ENCODE results near the gene GPR15LG.
A peak's percentile ranks its signal among the peaks of the same experiment; 100 is the strongest.

Gene GPR15LG

DNA sequence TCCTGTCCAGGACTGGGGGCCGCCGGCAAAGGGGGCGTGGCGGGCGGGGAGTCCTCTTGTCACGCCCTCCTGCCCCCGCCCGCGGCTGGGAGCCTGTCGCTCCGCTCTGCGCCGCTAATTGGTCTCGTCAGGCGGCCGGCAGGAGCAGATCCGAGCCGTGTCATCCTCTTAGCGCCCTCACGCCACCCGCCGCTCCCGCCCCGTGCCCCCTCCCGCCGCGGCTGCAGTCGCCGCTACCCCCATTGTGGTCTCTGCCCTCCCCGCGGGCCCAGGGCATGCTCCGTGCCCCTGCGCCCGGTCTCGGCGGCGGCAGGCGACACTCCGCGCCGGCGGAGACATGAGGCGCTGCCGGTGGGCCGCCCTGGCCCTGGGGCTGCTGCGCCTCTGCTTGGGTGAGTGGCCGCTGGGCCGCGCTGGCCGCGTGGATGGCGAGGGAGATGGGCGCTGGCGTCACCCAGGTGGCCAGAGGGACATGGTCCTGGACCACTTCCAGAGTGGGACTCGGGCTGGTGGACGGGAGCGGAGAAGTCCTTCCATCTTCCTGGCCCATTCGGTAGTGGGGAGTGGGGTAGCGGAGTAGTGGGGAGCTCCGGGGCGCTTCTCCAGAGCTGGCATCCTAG is 20.9 kb downstream of the GPR15LG start, which contains the start of gene CDHR1:
Gene CDHR1, plus strand, starts transcription at position 114 of the 620 bp plus-strand sequence. Its CDS starts 224 bp downstream, at position 338.
- DNase-seq: peak; percentile 69
- Mint-ChIP-seq H3K4me1 (ENCODE audit: low read depth) (peaks cover 18% of the 10 kb centered on the region), H3K9me3 (no peaks in the 10 kb centered on the region), H3K27me3 (peaks cover 36% of the 10 kb centered on the region), H3K4me3 (peak within 1 kb of the TSS; percentile 53), H3K36me3 (ENCODE audit: low read depth) (no peaks in the 10 kb centered on the region), H3K27ac (no peak within 1 kb of the TSS)

DNA sequence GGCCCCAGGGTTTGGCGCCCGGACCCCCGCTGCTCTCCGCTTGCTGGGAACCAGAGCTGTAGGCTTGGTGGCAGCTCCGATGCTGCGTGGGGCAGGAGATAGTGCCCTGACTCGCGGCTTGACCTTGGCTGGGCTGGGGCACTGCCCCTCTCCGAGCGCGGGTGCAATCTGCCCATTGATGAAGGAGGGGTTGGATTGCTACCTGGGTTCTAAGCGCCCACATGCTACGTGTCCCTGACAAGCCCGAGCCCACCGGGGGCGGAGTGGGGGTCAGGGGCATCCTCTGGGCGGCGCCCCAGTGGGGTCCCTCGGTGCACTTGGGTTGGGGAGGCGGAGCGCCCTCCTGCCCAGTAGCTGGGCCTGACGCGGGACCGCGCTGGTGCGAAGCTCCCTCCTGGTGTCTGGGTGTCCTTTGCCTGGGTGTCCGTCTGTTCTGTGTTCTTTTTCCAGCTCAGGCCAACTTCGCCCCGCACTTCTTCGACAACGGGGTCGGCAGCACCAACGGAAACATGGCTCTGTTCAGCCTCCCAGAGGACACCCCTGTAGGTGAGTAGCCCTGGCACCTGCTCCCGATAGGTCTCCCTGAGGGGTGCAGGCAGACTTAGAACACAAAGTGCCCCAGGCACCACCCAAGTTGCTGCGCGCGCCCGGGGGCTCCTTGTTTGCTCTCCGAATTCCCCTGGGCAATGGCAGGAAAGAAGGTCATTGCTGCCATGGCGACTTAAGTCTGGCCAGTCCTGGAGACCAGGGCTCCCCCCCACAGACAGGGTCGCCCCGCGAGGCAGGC is 21.6 kb downstream of the GPR15LG start:
- Mint-ChIP-seq H3K4me3 (peak overlapping the region; percentile 53), H3K27ac (no peak overlapping the region), H3K9me3 (no peaks in the 10 kb centered on the region)

DNA sequence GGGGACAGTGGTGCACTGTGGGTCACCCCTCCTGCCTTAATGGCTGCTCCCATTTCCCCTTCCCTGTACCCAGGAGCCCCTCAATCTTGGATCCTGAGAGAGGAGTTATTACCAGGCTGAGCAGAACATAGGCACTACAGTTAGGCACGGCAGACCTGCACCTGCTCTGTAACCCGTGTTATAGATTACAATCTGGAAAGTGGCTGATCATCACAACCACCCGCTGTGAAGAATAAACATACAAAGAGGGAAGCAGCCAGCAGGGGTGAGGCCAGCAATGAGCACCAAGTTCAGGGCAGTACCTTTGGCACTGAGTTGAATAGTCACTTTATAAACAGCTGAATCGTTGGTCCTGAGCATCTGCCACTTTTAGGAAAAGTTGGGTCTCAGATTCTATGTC is 22.5 kb downstream of the GPR15LG start:
- no peak for DNase-seq
- Mint-ChIP-seq H3K9me3 (no peaks in the 10 kb centered on the region), H3K27me3 (peaks cover 36% of the 10 kb centered on the region), H3K4me3 (no peak overlapping the region), H3K27ac (no peak overlapping the region), H3K36me3 (ENCODE audit: low read depth) (no peaks in the 10 kb centered on the region), H3K4me1 (ENCODE audit: low read depth) (peaks cover 9% of the 10 kb centered on the region)

More for the DNA sequence above, 21.6 kb downstream of the GPR15LG start:
- Mint-ChIP-seq H3K4me1 (ENCODE audit: low read depth) (peaks cover 18% of the 10 kb centered on the region), H3K36me3 (ENCODE audit: low read depth) (no peaks in the 10 kb centered on the region), H3K27me3 (peaks cover 36% of the 10 kb centered on the region)
- no peak for DNase-seq

DNA sequence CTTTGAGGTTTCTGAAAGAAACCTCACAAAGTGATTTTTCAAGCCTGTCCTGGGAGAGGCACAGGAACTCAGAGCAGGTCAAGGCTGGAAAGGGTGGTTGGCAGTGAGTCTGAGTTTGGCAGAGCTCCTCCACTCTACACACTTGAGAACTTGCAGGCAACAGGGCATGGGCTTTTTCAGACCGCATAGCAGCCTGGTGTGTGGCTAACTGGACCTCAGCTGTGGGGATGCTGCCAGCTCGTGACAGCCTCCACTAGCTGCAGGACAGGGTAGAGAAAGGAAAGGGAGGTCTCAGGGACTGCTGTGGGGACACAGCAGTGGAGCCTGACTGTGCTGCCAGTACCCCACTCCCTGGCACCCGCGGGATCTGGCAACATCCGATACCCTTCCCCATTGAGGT is 23.3 kb downstream of the GPR15LG start:
- H3K4me1 Mint-ChIP-seq (ENCODE audit: low read depth): peaks cover 4% of the 10 kb centered on the region

DNA sequence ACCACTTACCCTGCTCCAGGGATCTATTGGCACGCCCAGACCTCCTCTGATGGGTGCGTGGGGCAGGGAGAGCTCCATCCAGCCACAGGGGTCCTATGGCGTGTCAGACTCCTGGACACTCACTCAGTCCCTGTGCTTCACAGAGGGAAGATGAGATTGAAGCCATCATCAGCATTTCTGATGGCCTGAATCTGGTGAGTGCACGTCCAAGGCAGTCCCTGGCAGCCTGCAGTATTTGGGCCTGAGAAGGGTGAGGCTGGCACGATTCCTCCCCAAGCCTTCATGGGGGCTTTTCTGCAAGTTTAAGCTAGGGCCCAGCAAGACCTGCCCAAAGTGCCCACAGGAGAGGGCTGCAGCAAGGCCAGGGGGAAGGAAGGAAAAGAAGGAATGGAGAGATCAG is 24.0 kb downstream of the GPR15LG start:
- peaks cover 36% of the 10 kb centered on the region for H3K27me3 Mint-ChIP-seq
- H3K4me1 Mint-ChIP-seq (ENCODE audit: low read depth): peaks cover 4% of the 10 kb centered on the region
- no peaks in the 10 kb centered on the region for H3K36me3 Mint-ChIP-seq (ENCODE audit: low read depth)
- no peaks in the 10 kb centered on the region for H3K9me3 Mint-ChIP-seq
- no peak for DNase-seq
- H3K4me3 Mint-ChIP-seq: no peak overlapping the region
- no peak overlapping the region for H3K27ac Mint-ChIP-seq

More for the DNA sequence above, 23.3 kb downstream of the GPR15LG start:
- Mint-ChIP-seq H3K27me3 (peaks cover 36% of the 10 kb centered on the region), H3K9me3 (no peaks in the 10 kb centered on the region), H3K36me3 (ENCODE audit: low read depth) (no peaks in the 10 kb centered on the region), H3K27ac (no peak overlapping the region), H3K4me3 (no peak overlapping the region)
- DNase-seq: no peak

DNA sequence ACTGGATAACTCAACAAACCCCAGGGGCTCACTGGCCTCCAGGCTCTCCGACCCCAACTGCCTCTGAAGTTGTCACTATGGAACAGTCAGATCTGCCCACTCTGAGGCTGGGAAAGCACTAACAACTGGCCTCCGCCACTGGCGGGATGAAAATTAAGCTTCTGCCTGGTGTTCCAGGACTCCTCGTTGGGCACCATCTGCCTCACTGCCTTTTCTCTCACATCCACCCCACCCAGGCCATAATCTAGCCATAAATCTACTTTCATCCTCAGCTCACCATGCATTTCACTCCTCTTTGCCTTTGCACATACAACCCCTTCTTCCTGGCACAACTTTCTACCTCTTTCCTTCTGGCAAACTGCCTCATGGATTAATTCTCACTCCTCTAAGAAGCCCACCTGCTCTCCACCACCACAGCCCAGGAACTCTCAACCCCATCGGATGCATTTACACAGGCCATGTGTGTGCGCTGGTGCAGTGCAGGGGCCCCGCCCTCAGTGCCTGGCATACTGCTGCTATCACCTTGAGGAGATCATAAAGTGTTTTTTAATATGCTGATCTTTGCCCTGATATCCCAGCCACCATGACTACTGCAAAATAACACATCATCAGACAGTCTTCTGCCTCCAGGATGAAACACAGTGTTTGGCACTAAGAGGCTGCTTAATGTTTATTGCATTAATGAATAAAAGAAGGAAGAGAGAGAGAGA is 24.8 kb downstream of the GPR15LG start:
- Mint-ChIP-seq H3K4me3 (no peak overlapping the region), H3K27ac (no peak overlapping the region), H3K36me3 (ENCODE audit: low read depth) (no peaks in the 10 kb centered on the region), H3K27me3 (peaks cover 29% of the 10 kb centered on the region), H3K9me3 (no peaks in the 10 kb centered on the region), H3K4me1 (ENCODE audit: low read depth) (peaks cover 4% of the 10 kb centered on the region)
- DNase-seq: no peak

DNA sequence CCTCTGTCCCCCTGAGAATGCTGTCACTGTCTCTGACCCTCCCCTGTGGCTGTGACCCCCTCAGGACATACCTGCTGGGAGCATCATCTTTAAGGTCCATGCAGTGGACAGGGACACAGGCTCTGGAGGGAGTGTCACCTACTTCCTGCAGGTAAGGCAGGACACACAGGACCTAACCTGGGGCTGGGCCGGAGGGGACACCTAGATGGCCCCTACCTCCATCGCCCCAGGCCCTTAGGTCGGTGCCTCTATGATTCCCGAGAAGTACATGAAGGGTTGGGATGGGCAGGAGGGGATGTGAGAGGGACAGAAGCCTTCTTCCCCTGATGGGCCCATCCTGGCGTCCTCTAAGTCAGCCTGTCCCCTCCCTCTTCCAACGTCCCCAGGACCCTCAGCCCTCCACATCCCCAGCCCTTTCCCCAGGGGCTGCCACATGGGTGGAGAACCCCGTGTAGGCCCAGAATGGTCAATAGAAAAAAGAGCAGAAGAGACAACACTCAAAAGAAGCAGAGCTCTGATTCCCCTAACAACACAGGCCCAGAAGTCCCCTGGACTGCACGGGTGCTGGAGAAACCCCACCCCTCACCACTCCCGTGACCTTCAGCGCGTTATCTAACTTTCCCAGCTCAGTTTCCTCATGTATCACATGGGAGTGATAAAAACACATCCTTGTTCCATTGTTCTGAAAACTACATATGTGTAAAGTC is 27.1 kb downstream of the GPR15LG start:
- H3K4me3 Mint-ChIP-seq: no peak overlapping the region
- no peaks in the 10 kb centered on the region for H3K36me3 Mint-ChIP-seq (ENCODE audit: low read depth)
- peaks cover 16% of the 10 kb centered on the region for H3K27me3 Mint-ChIP-seq
- H3K4me1 Mint-ChIP-seq (ENCODE audit: low read depth): no peaks in the 10 kb centered on the region
- H3K27ac Mint-ChIP-seq: peak overlapping the region; percentile 42
- H3K9me3 Mint-ChIP-seq: no peaks in the 10 kb centered on the region
- DNase-seq: no peak

DNA sequence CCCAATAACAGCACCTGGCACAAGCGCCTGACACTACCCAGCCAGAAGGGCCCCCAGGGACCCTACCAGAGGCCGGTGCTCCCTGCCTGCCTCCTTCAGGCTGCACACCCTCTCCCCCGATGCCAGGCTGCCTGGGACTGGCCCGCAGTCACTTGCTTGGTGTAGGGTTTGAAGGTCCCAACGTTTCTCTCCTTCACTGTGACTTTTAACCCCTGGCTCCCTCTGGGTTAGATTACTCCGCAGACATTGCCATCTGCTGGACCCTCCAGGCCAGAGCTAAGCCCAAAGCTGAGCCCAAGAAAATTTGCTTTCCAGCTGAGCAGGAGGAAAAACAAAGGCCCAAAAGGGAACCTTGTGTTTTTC is 27.6 kb downstream of the GPR15LG start:
- no peak overlapping the region for H3K4me3 Mint-ChIP-seq
- DNase-seq: no peak
- H3K36me3 Mint-ChIP-seq (ENCODE audit: low read depth): no peaks in the 10 kb centered on the region
- peak overlapping the region; percentile 42 for H3K27ac Mint-ChIP-seq
- H3K4me1 Mint-ChIP-seq (ENCODE audit: low read depth): no peaks in the 10 kb centered on the region
- H3K9me3 Mint-ChIP-seq: no peaks in the 10 kb centered on the region
- H3K27me3 Mint-ChIP-seq: peaks cover 11% of the 10 kb centered on the region

DNA sequence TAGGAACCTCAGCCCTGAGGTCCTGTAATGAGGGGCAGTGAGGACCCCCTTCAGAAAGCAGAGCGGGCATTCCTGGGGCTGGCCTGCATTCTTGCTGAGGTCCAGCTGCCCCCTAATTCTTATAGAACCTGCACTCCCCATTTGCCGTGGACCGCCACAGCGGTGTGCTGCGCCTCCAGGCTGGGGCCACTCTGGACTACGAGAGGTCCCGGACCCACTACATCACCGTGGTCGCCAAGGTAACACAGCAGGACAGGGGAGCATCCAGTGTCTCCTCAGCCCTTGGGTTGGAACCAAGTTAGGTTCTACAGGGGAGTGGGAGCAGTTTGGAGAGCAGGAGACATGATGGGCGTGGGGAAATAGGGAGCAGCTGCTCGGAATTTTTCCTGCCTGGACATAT is 28.1 kb downstream of the GPR15LG start:
- H3K4me1 Mint-ChIP-seq (ENCODE audit: low read depth): no peaks in the 10 kb centered on the region
- H3K36me3 Mint-ChIP-seq (ENCODE audit: low read depth): no peaks in the 10 kb centered on the region
- no peak overlapping the region for H3K27ac Mint-ChIP-seq

DNA sequence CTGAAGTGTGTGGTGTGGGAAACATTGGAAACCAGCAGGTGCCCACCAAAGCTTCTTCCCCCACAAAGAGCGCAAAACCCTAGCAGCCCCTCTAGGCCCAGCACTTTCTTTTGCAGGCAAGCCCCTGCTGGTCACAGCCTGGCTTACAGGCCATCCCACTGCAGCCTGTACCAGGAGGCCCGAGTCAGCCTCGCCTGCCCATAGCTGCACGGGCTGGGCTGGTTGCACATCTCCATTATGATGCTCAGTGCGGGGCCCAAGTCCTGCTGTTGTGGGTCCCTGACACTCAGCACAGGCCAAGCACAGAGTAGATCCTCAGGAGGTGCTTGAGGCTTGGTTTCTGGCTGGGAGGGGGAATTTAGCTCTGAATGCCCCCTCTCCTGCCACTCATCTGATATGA is 28.7 kb downstream of the GPR15LG start:
- Mint-ChIP-seq H3K4me3 (no peak overlapping the region), H3K27ac (no peak overlapping the region)

More for the DNA sequence above, 28.1 kb downstream of the GPR15LG start:
- DNase-seq: no peak
- no peaks in the 10 kb centered on the region for H3K9me3 Mint-ChIP-seq
- H3K4me3 Mint-ChIP-seq: no peak overlapping the region
- H3K27me3 Mint-ChIP-seq: peaks cover 6% of the 10 kb centered on the region

DNA sequence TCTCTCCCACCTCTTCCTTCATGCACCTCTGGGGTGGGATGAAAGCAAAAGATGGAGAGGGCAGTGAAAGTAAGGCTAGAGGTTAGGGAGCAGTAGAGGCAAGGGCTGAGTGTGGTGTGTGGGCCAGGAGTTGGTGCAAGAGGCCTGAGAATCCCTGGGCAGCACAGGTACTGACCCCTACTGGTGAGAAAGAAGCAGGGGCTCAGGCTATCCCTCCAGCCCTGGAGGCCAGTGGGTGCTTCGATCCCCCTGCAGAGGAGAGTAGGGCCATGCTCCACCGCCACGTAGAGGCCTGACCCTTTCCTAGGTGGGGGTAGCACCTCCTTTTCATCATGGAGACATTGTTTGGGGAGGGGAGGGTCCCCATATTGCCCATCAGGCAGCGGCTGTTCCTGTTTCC is 30.5 kb downstream of the GPR15LG start:
- Mint-ChIP-seq H3K27me3 (peaks cover 2% of the 10 kb centered on the region), H3K36me3 (ENCODE audit: low read depth) (no peaks in the 10 kb centered on the region), H3K9me3 (no peaks in the 10 kb centered on the region), H3K27ac (no peak overlapping the region), H3K4me3 (no peak overlapping the region), H3K4me1 (ENCODE audit: low read depth) (no peaks in the 10 kb centered on the region)
- no peak for DNase-seq

More for the DNA sequence above, 28.7 kb downstream of the GPR15LG start:
- no peaks in the 10 kb centered on the region for H3K36me3 Mint-ChIP-seq (ENCODE audit: low read depth)
- H3K4me1 Mint-ChIP-seq (ENCODE audit: low read depth): no peaks in the 10 kb centered on the region
- DNase-seq: no peak
- H3K27me3 Mint-ChIP-seq: no peaks in the 10 kb centered on the region
- H3K9me3 Mint-ChIP-seq: no peaks in the 10 kb centered on the region

DNA sequence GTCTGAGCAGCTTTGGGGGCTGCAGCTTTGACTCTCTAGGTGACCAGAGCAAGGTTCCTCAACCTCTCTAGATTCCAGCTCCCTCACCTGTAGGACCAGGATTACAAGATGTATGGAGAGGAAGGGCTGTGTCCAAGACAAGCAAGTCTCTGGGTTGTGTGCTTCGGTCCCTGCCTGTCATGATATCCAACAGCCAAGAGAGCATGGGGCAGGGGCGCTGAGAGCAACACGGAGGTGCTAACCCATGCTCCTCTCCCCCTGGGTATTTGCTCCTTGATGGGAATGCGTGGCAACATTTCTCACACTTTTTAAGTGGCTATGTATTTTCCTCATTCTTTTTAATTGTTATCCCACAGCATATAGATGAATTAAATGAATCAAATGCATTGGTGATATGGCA is 31.0 kb downstream of the GPR15LG start:
- Mint-ChIP-seq H3K27ac (no peak overlapping the region), H3K36me3 (ENCODE audit: low read depth) (no peaks in the 10 kb centered on the region), H3K27me3 (peaks cover 2% of the 10 kb centered on the region), H3K9me3 (no peaks in the 10 kb centered on the region), H3K4me1 (ENCODE audit: low read depth) (no peaks in the 10 kb centered on the region), H3K4me3 (no peak overlapping the region)
- no peak for DNase-seq

DNA sequence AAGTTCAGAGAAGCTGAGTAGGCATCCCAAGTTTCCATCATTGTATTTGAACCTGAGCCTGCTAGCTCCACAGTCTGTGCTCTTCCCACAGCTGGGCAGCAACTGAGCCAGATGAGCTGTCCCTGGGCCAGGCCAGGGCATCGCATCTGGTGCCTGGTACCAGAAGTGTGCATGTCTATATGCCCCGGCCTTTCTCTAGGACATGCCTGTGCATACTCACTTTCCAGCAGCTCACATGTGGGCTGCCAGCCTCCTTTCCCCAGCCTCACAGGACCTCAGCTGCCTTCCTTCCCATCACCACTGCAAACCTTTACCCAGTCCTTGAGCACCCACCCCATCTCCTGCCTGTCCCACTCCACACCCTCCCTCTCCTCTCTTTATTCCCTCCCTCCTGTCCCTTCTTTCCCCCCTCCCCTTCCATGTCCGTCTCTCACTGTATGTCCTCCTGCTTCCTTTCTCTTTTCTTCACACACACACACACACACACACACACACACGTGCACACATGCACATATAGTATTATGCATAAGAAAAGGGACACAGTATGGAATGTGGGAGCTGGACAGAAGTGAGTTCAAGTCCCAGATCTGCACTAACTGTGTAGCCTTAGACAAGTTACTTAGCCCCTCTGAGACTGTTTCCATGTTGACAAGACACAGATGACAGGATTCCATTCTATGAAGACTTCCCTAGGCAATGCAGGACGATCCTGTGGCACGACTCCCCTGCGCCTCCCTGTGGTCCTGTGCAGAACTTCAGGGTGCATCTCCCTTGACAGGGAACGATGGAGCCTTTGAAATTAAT is 31.6 kb downstream of the GPR15LG start:
- H3K4me3 Mint-ChIP-seq: no peak overlapping the region
- H3K9me3 Mint-ChIP-seq: no peaks in the 10 kb centered on the region
- H3K27ac Mint-ChIP-seq: no peak overlapping the region
- peak; percentile 76 for DNase-seq
- peaks cover 2% of the 10 kb centered on the region for H3K27me3 Mint-ChIP-seq
- H3K4me1 Mint-ChIP-seq (ENCODE audit: low read depth): no peaks in the 10 kb centered on the region
- H3K36me3 Mint-ChIP-seq (ENCODE audit: low read depth): no peaks in the 10 kb centered on the region
